Measurements from ENCODE around the gene SERPINB10. TPM values are rescaled to one million over a fixed set of nuclear protein-coding genes. Genes with fewer than 3 reads are reported as not detected.
A peak's percentile ranks its signal among the peaks of the same experiment; 100 is the strongest.
"Not testable (repeated sequence)": the region's sequence is repeated elsewhere in the genome, so short reads cannot be mapped to it uniquely, and the experiment has no call there.

SERPINB10 gene
- total RNA-seq, 1 donor from 2014 or later: not detected

GRCh38 chr18:63940008-63940407, 32.2 kb downstream of the SERPINB10 start:
- no peak for TF ChIP-seq CTCF (IDR thresholded peaks at IDR 0.05; ENCODE audit: unreplicated experiment)
- H3K9me3 Mint-ChIP-seq (ENCODE audit: low read depth): no peaks in the 10 kb centered on the region
- H3K4me3 Mint-ChIP-seq (ENCODE audit: low read depth): no peak overlapping the region
- DNase-seq (ENCODE audit: low spot score, unreplicated experiment): no peak
- no peaks in the 10 kb centered on the region for H3K36me3 Mint-ChIP-seq (ENCODE audit: insufficient read depth)
- H3K27ac Mint-ChIP-seq: no peak overlapping the region
- H3K4me1 Mint-ChIP-seq (ENCODE audit: low read depth): no peaks in the 10 kb centered on the region
- peaks cover 37% of the 10 kb centered on the region for H3K27me3 Mint-ChIP-seq

GRCh38 chr18:63940543-63941050, 32.8 kb downstream of the SERPINB10 start:
- H3K27ac Mint-ChIP-seq; DNase-seq (ENCODE audit: low spot score, unreplicated experiment); H3K4me3 Mint-ChIP-seq (ENCODE audit: low read depth); H3K36me3 Mint-ChIP-seq (ENCODE audit: insufficient read depth); H3K4me1 Mint-ChIP-seq (ENCODE audit: low read depth); H3K9me3 Mint-ChIP-seq (ENCODE audit: low read depth): not testable (repeated sequence)
- H3K27me3 Mint-ChIP-seq: peaks cover 34% of the 10 kb centered on the region

GRCh38 chr18:63947051-63947790, 39.5 kb downstream of the SERPINB10 start:
- Mint-ChIP-seq H3K27ac (no peak overlapping the region), H3K4me3 (ENCODE audit: low read depth) (no peak overlapping the region), H3K9me3 (ENCODE audit: low read depth) (peaks cover 5% of the 10 kb centered on the region), H3K36me3 (ENCODE audit: insufficient read depth) (no peaks in the 10 kb centered on the region), H3K27me3 (peaks cover 44% of the 10 kb centered on the region), H3K4me1 (ENCODE audit: low read depth) (peaks cover 5% of the 10 kb centered on the region)
- TF ChIP-seq CTCF (IDR thresholded peaks at IDR 0.05; ENCODE audit: unreplicated experiment): no peak
- no peak for DNase-seq (ENCODE audit: low spot score, unreplicated experiment)

GRCh38 chr18:63949068-63949737, 41.4 kb downstream of the SERPINB10 start, which contains the start of gene HMSD:
HMSD (plus strand) TSS chr18:63949301; CDS start chr18:63953456, 4,155 bp downstream.
- H3K36me3 Mint-ChIP-seq (ENCODE audit: insufficient read depth): no peaks in the 10 kb centered on the region
- peak within 1 kb of the TSS; percentile 83 for H3K27ac Mint-ChIP-seq
- peak; percentile 49 for DNase-seq (ENCODE audit: low spot score, unreplicated experiment)
- peak; percentile 61 for TF ChIP-seq CTCF (IDR thresholded peaks at IDR 0.05; ENCODE audit: unreplicated experiment)
- H3K27me3 Mint-ChIP-seq: peaks cover 25% of the 10 kb centered on the region
- peaks cover 5% of the 10 kb centered on the region for H3K9me3 Mint-ChIP-seq (ENCODE audit: low read depth)
- H3K4me1 Mint-ChIP-seq (ENCODE audit: low read depth): peaks cover 11% of the 10 kb centered on the region
- peak within 1 kb of the TSS; percentile 78 for H3K4me3 Mint-ChIP-seq (ENCODE audit: low read depth)

DNA sequence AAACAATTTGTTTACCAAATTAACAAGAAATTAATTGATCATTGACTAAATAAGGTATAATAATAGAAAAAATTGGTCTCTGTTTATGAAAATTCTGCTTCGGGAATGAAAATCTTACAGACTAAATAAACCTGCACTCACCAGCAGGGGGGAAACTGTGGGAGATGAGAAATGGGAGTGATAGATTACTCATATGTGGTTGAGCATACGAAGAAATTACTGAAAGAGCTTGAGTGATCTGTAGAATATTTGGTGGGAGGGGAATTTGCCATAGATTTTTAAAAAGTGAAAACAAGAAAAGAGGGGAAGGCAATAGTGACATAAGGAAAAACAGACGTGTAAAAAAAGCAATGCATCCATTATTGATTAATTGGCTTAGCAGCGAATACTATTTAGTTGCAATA, 43.5 kb downstream of the SERPINB10 start:
- no peak for DNase-seq (ENCODE audit: low spot score, unreplicated experiment)
- Mint-ChIP-seq H3K27ac (no peak overlapping the region), H3K4me1 (ENCODE audit: low read depth) (peaks cover 11% of the 10 kb centered on the region), H3K27me3 (peaks cover 22% of the 10 kb centered on the region), H3K9me3 (ENCODE audit: low read depth) (peaks cover 5% of the 10 kb centered on the region), H3K36me3 (ENCODE audit: insufficient read depth) (no peaks in the 10 kb centered on the region), H3K4me3 (ENCODE audit: low read depth) (no peak overlapping the region)
- TF ChIP-seq CTCF (IDR thresholded peaks at IDR 0.05; ENCODE audit: unreplicated experiment): no peak

Data from progenitor cell of endocrine pancreas (in vitro differentiated cells).